KMS-11 (cell line): ENCODE measurements around the gene TNNI3K.

ENCODE experiments used
- H2AFZ ChIP-seq: fragments of 200-600 bp; sonication (generic); 2 replicates; pipeline ENCODE4 v1.6.1; 2016; ENCODE audit warnings: antibody characterized with exemption, mixed run types, low read depth
- H3K27ac ChIP-seq: fragments of 200-600 bp; sonication (generic); 2 replicates; pipeline ENCODE4 v1.6.1; 2016; ENCODE audit warnings: mild to moderate bottlenecking, mixed run types
- H3K27me3 ChIP-seq: fragments of 200-600 bp; sonication (generic); 2 replicates; pipeline ENCODE4 v1.6.1; 2017; ENCODE audit warnings: mild to moderate bottlenecking, low read depth, mixed run types, moderate library complexity; ENCODE audit not compliant: insufficient read depth
- H3K36me3 ChIP-seq: fragments of 200-600 bp; sonication (generic); 2 replicates; pipeline ENCODE4 v1.6.1; 2017; ENCODE audit warnings: mild to moderate bottlenecking, mixed run types; ENCODE audit not compliant: insufficient read depth
- H3K4me1 ChIP-seq: fragments of 200-600 bp; sonication (generic); 2 replicates; pipeline ENCODE4 v1.6.1; 2016; ENCODE audit warnings: mild to moderate bottlenecking, low read depth, mixed run types; ENCODE audit not compliant: poor library complexity, severe bottlenecking
- H3K4me2 ChIP-seq: fragments of 200-600 bp; sonication (generic); 2 replicates; pipeline ENCODE4 v1.7.0; 2016; ENCODE audit warnings: mild to moderate bottlenecking, mixed run types
- H3K4me3 ChIP-seq: fragments of 200-600 bp; sonication (generic); IDR thresholded peaks from 2 replicates; pipeline ENCODE4 v1.6.1; 2017; ENCODE audit warnings: low read depth, low read length, mixed read lengths; ENCODE audit not compliant: insufficient read depth
- H3K79me2 ChIP-seq: fragments of 200-600 bp; sonication (generic); 2 replicates; pipeline ENCODE4 v1.6.1; 2016; ENCODE audit warnings: low read depth, mixed run types; ENCODE audit not compliant: insufficient read depth
- H3K9ac ChIP-seq: fragments of 200-600 bp; sonication (generic); 2 replicates; pipeline ENCODE4 v1.6.1; 2016; ENCODE audit warnings: mild to moderate bottlenecking, mixed run types
- H4K20me1 ChIP-seq: fragments of 200-600 bp; sonication (generic); 2 replicates; pipeline ENCODE4 v1.6.1; 2016; ENCODE audit warnings: mild to moderate bottlenecking, mixed run types; ENCODE audit not compliant: insufficient read depth
- TF ChIP-seq, protein P1 (sequence below): fragments of 200-600 bp; sonication (generic); conservative IDR thresholded peaks from 2 replicates; pipeline ENCODE4 v1.6.1; 2017; ENCODE audit warnings: low read depth, mild to moderate bottlenecking, antibody characterized with exemption, low read length, moderate library complexity, mixed read lengths

TNNI3K gene

DNA sequence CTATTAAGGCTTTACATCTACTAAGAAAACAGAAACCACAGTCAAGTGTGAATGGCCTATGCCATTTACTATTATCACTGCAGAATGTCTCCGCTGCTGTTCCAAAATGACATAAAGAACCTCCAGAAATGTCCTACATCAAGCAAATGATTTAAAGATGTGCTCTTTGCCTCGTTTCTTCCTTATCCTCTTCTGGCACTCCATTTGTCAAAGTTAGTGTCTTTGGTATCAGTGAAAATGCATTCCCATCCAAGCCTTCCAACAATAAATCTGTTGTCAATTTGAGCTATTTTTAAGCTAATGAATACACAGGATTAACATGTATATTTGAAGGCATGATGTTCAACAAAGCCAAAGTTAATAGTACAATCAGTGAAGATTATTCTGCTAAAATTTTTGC lies 171.6 kb downstream of the TNNI3K start:
- TF ChIP-seq, protein P1, sequence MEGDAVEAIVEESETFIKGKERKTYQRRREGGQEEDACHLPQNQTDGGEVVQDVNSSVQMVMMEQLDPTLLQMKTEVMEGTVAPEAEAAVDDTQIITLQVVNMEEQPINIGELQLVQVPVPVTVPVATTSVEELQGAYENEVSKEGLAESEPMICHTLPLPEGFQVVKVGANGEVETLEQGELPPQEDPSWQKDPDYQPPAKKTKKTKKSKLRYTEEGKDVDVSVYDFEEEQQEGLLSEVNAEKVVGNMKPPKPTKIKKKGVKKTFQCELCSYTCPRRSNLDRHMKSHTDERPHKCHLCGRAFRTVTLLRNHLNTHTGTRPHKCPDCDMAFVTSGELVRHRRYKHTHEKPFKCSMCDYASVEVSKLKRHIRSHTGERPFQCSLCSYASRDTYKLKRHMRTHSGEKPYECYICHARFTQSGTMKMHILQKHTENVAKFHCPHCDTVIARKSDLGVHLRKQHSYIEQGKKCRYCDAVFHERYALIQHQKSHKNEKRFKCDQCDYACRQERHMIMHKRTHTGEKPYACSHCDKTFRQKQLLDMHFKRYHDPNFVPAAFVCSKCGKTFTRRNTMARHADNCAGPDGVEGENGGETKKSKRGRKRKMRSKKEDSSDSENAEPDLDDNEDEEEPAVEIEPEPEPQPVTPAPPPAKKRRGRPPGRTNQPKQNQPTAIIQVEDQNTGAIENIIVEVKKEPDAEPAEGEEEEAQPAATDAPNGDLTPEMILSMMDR, result no peak
- no peaks in the 10 kb centered on the region for H3K27me3 ChIP-seq
- H3K27ac ChIP-seq, result no peak overlapping the region
- no peak overlapping the region for H3K9ac ChIP-seq
- H3K36me3 ChIP-seq, result no peaks in the 10 kb centered on the region
- H3K79me2 ChIP-seq, result no peaks in the 10 kb centered on the region
- H3K4me2 ChIP-seq, result no peak overlapping the region
- H3K4me3 ChIP-seq, result no peak overlapping the region
- no peaks in the 10 kb centered on the region for H4K20me1 ChIP-seq
- H2AFZ ChIP-seq, result no peak overlapping the region
- H3K4me1 ChIP-seq, result no peaks in the 10 kb centered on the region

DNA sequence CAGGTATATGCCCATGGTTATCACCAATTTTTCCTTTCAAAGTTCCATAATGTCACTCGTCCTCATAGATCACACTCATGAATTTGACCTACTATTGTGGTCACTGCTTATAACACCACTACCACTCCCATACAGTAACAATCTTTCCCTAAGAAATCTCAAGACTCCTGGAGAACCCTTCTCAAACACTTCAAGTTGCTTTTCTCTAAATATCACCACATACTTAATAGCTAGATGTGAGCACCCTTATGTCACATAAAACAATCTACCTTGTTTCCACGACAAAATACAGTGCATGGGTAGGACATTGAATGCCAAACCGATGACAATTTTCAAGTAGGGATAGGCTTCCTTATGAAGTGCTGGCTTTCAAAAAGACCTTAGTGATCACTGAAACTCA lies 172.7 kb downstream of the TNNI3K start:
- H3K27me3 ChIP-seq, result no peaks in the 10 kb centered on the region
- H3K4me1 ChIP-seq, result no peaks in the 10 kb centered on the region
- H3K79me2 ChIP-seq, result no peaks in the 10 kb centered on the region
- H2AFZ ChIP-seq, result no peak overlapping the region
- no peak overlapping the region for H3K4me2 ChIP-seq
- H3K27ac ChIP-seq, result no peak overlapping the region
- no peak overlapping the region for H3K9ac ChIP-seq
- no peaks in the 10 kb centered on the region for H4K20me1 ChIP-seq
- TF ChIP-seq, protein P1, result no peak
- H3K4me3 ChIP-seq, result no peak overlapping the region
- no peaks in the 10 kb centered on the region for H3K36me3 ChIP-seq

DNA sequence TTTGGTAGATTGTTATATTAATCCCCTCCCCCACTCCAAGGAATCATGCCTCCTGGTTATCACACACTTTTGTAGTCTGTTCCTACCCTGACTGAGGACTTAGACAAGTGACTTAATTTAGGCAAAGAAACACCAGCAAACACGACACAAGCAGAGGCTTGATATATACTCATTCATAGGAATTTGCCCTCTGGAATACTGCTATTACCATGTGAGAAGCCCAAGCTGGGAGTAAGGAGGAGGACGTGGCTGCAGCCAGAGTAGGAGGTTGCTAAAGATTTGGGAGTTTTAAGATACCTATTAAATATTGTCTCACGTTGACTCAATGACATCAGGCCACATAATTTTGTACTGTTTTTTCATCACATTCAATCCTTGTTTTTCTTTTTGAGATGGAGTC lies 177.1 kb downstream of the TNNI3K start:
- Histone ChIP-seq H3K4me3 (no peak overlapping the region), H3K4me1 (no peaks in the 10 kb centered on the region), H3K27ac (no peak overlapping the region), H3K27me3 (no peaks in the 10 kb centered on the region), H4K20me1 (no peaks in the 10 kb centered on the region), H3K4me2 (no peak overlapping the region), H2AFZ (no peak overlapping the region), H3K9ac (no peak overlapping the region), H3K79me2 (no peaks in the 10 kb centered on the region), H3K36me3 (no peaks in the 10 kb centered on the region)
- TF ChIP-seq, protein P1, result no peak

DNA sequence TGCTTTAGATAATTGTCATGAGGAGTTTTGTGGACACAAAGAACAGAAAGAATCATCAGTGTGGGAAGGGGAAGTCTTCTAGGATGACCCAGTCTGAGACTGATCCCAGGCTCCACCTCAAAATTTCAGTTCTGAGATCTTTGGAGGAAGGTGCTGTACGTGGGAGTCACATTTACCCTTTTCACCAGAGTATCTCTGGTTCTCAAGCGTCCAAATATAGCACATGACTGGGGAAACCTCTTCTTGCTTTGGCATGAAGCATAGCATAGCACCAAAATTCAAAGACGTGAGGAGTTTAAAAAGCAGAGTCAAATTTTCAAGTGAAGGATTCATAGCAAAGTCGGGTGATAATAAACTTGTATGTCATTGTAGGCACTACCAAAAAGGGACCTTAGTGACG lies 180.7 kb downstream of the TNNI3K start:
- Histone ChIP-seq H3K4me3 (no peak overlapping the region), H3K9ac (no peak overlapping the region), H3K27ac (no peak overlapping the region), H4K20me1 (no peaks in the 10 kb centered on the region), H3K36me3 (no peaks in the 10 kb centered on the region), H3K4me1 (no peaks in the 10 kb centered on the region), H3K79me2 (no peaks in the 10 kb centered on the region), H3K27me3 (no peaks in the 10 kb centered on the region), H3K4me2 (no peak overlapping the region), H2AFZ (no peak overlapping the region)
- TF ChIP-seq, protein P1, result no peak
